K562 (cell line): ENCODE measurements around the gene PODN. TPM values are rescaled to one million over a fixed set of nuclear protein-coding genes. Genes with fewer than 3 reads are reported as not detected.

Experiments
- ATAC-seq: fragments of 200-7000 bp; cut with Tn5 transposase; 3 replicates; pipeline ENCODE4 v1.9.1; 2020; ENCODE audit warnings: moderate library complexity
- BruUV-seq: library from RNA; stranded (reverse); fragments of 400-500 nt; replicated peaks from 2 replicates; lab custom pipeline; 2021; lab: Mats Ljungman, UMichigan
- CTCF ChIA-PET: fragments of 300-600 bp; formaldehyde crosslinking; extraction: SDS; loops from one replicate; lab custom pipeline; 2021; ENCODE audit warnings: low intra/inter-chr PET ratio; lab: Yijun Ruan, JAX
- POLR2A ChIA-PET: fragments of 300-600, 350-650 bp; sonication (Branson Sonifier 250); formaldehyde crosslinking; extraction: SDS; loops from one replicate; lab custom pipeline; 2021; ENCODE audit warnings: antibody characterized with exemption, inconsistent platforms; lab: Yijun Ruan, JAX
- DNase-seq, 4 experiments: peaks; one replicate each; pipeline versions ENCODE4 v3.0.0 to v3.0.0-alpha.2; 2011 to 2018; ENCODE audit warnings: low spot score in 3 of 4, mixed read lengths in 3 of 4; ENCODE audit errors: extremely low read depth in 1 of 4
- FAIRE-seq: peaks from 2 replicates; lab custom pipeline; 2011; peaks lifted over from hg19 to GRCh38; lab: Jason Lieb, UNC
- H2AFZ ChIP-seq: 2 replicates; pipeline ENCODE4 v1.6.0; 2011; ENCODE audit warnings: low read depth, low read length, control low read depth, inconsistent platforms
- H3K27ac ChIP-seq: fragments of 200-600 bp; 3 replicates; pipeline ENCODE4 v1.8.0; 2011; ENCODE audit warnings: low read depth, mild to moderate bottlenecking, control low read depth, inconsistent platforms, low read length, moderate library complexity, mixed read lengths; ENCODE audit errors: extremely low read depth
- H3K27me3 ChIP-seq, 2 experiments: fragments of 300-600 bp in 1 of 2; 2 replicates in 1 of 2; 3 replicates in 1 of 2; pipeline versions ENCODE4 v1.6.0 to v1.8.0; 2011; ENCODE audit warnings: inconsistent platforms in 2 of 2, low read length in 2 of 2, mild to moderate bottlenecking in 1 of 2, mixed read lengths in 1 of 2, moderate library complexity in 1 of 2; ENCODE audit not compliant: control insufficient read depth in 2 of 2, insufficient read depth in 2 of 2
- H3K36me3 ChIP-seq: fragments of 300-600 bp; 3 replicates; pipeline ENCODE4 v1.8.0; 2011; ENCODE audit warnings: mild to moderate bottlenecking, low read length, inconsistent platforms; ENCODE audit not compliant: control insufficient read depth, insufficient read depth
- H3K4me1 ChIP-seq, 2 experiments: fragments of 200-600 bp in 1 of 2; replicated peaks in 1 of 2; 2 replicates in 1 of 2; 3 replicates in 1 of 2; pipeline versions ENCODE4 v1.5.1 to v1.8.0; 2011; ENCODE audit warnings: inconsistent platforms in 2 of 2, low read length in 2 of 2, mild to moderate bottlenecking in 1 of 2, mixed read lengths in 1 of 2, moderate library complexity in 1 of 2; ENCODE audit not compliant: control insufficient read depth in 2 of 2, insufficient read depth in 2 of 2
- H3K4me2 ChIP-seq: 2 replicates; pipeline ENCODE4 v1.6.1; 2011; ENCODE audit warnings: low read length, control low read depth, inconsistent platforms, mixed read lengths; ENCODE audit not compliant: insufficient read depth
- H3K4me3 ChIP-seq: fragments of 200-600 bp; sonication (generic), shearing (Covaris generic); 2 replicates; pipeline ENCODE4 v1.5.1; 2016; ENCODE audit warnings: control low read depth, inconsistent platforms
- H3K79me2 ChIP-seq: fragments of 200-600 bp; 3 replicates; pipeline ENCODE4 v1.8.0; 2011; ENCODE audit warnings: low read length, inconsistent platforms; ENCODE audit not compliant: control insufficient read depth, insufficient read depth
- H3K9ac ChIP-seq, 2 experiments: 2 replicates each; pipeline versions ENCODE4 v1.6.0 to v1.6.1; 2011; ENCODE audit warnings: low read depth in 2 of 2, low read length in 2 of 2, control low read depth in 1 of 2, inconsistent platforms in 1 of 2, mild to moderate bottlenecking in 1 of 2, mixed read lengths in 1 of 2; ENCODE audit not compliant: insufficient read depth in 1 of 2
- H3K9me1 ChIP-seq: one replicate; pipeline ENCODE4 v1.6.0; 2011; ENCODE audit warnings: inconsistent platforms, mild to moderate bottlenecking, low read length, moderate library complexity; ENCODE audit not compliant: control insufficient read depth, insufficient read depth
- H3K9me3 ChIP-seq: replicated peaks from 2 replicates; pipeline ENCODE4 v1.5.1; 2011; ENCODE audit warnings: low read depth, low read length, inconsistent platforms; ENCODE audit not compliant: control insufficient read depth, insufficient read depth
- H4K20me1 ChIP-seq: replicated peaks from 2 replicates; pipeline ENCODE4 v1.6.1; 2011; ENCODE audit warnings: low read length, inconsistent platforms, mixed read lengths; ENCODE audit not compliant: control insufficient read depth, insufficient read depth
- ETS2 ChIP-seq: IDR thresholded peaks from 2 replicates; pipeline ENCODE4 v1.6.1; 2016; ENCODE audit warnings: borderline replicate concordance, missing genetic modification characterization, mild to moderate bottlenecking, moderate library complexity, missing compliant biosample characterization; ENCODE audit not compliant: poor library complexity, severe bottlenecking
- PML ChIP-seq: IDR thresholded peaks from 2 replicates; pipeline ENCODE4 v1.6.1; 2012; ENCODE audit warnings: low read length, inconsistent platforms
- SP2 ChIP-seq: IDR thresholded peaks from 2 replicates; pipeline ENCODE4 v1.6.1; 2011; ENCODE audit warnings: mild to moderate bottlenecking, low read depth, low read length, moderate library complexity; ENCODE audit not compliant: poor library complexity, severe bottlenecking; ENCODE audit errors: extremely low read depth
- ZNF174 ChIP-seq: fragments of 250-450 bp; sonication (Bioruptor Pico); IDR thresholded peaks from 2 replicates; pipeline ENCODE4 v1.4.0; 2020; ENCODE audit warnings: mild to moderate bottlenecking
- WGBS: fragments of 100-300 bp; shearing (Covaris generic); methylation state at CpG from one replicate; pipeline ENCODE4 v1.1.6; 2016; ENCODE audit warnings: low coverage, mixed read lengths; ENCODE audit not compliant: insufficient coverage; ENCODE audit errors: missing lambda C conversion rate; 5-methylcytosine and 5-hydroxymethylcytosine counted together
- in situ Hi-C: fragments of 300-500 bp; cut with MboI; formaldehyde crosslinking; loops from 4 replicates; pipeline ENCODE4 v1.15.0; 2018; ENCODE audit warnings: inconsistent platforms, mixed read lengths
- intact Hi-C: fragments of 100-400 bp; cut with micrococcal nuclease; formaldehyde crosslinking; loops from 2 replicates; pipeline ENCODE4 v1.14.2; 2022
- polyA plus RNA-seq, 8 experiments: library from polyadenylated mRNA; depleted of rRNA in 4 of 8; stranded (reverse) in 5 of 8; unstranded in 3 of 8; fragments of >200 nt; fragmentation: Nextera tagmentation in 2 of 8; fragmentation: Illumina TruSeq in 1 of 8; extraction: Ambion mirVana in 2 of 8; extraction: Trizol in 1 of 8; gene quantifications; 2 replicates each; pipeline versions ENCODE4 v1.2.1 to v1.2.3, GENCODE V29; 2011 to 2014; ENCODE audit warnings: inconsistent platforms in 1 of 8, missing spikeins in 1 of 8
- total RNA-seq, 7 experiments: library from RNA; depleted of rRNA in 6 of 7; stranded (reverse); fragments of >200 nt in 6 of 7; fragmentation: Illumina TruSeq in 2 of 7; extraction: Trizol in 2 of 7; gene quantifications; 2 replicates each; pipeline versions ENCODE4 v1.2.1 to v1.2.3, GENCODE V29; 2011 to 2021; ENCODE audit warnings: low replicate concordance in 1 of 7
- TF ChIP-seq, protein P1 (sequence below): sonication (generic); formaldehyde crosslinking; IDR thresholded peaks from 2 replicates; pipeline ENCODE4 v1.8.0; 2022; ENCODE audit warnings: missing genetic modification reagents, mild to moderate bottlenecking, borderline replicate concordance

PODN gene
- total and polyA plus RNA-seq, 9 of the 15 experiments (the other 6 are each of a cell fraction or from before 2014, with no cell fraction given) = not detected

DNA sequence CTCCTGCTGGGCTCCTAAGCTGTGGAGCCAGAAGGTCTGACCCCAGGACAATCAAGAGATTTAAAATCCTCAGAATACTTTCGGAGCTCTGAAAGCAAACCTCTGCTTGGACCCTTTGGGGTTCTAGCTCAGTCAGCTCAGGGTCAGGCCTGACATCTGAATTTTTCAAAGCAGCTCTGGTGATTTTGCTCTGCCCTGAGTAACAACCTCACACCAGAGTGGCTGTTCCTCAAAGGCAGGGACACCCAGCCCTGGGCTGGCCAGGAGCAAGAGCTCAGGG lies 68.5 kb downstream of the PODN start:
- TF ChIP-seq, protein P1, sequence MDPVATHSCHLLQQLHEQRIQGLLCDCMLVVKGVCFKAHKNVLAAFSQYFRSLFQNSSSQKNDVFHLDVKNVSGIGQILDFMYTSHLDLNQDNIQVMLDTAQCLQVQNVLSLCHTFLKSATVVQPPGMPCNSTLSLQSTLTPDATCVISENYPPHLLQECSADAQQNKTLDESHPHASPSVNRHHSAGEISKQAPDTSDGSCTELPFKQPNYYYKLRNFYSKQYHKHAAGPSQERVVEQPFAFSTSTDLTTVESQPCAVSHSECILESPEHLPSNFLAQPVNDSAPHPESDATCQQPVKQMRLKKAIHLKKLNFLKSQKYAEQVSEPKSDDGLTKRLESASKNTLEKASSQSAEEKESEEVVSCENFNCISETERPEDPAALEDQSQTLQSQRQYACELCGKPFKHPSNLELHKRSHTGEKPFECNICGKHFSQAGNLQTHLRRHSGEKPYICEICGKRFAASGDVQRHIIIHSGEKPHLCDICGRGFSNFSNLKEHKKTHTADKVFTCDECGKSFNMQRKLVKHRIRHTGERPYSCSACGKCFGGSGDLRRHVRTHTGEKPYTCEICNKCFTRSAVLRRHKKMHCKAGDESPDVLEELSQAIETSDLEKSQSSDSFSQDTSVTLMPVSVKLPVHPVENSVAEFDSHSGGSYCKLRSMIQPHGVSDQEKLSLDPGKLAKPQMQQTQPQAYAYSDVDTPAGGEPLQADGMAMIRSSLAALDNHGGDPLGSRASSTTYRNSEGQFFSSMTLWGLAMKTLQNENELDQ (CRISPR knock-in tag) = no peak
- TF ChIP-seq SP2 (no peak), ETS2 (tag) (no peak), ZNF174 (CRISPR knock-in tag) (no peak), PML (no peak)
- Histone ChIP-seq H2AFZ (no peak overlapping the region), H3K79me2 (no peaks in the 10 kb centered on the region), H3K9me1 (no peaks in the 10 kb centered on the region), H3K4me1 (peaks cover 0 to 5% of the 10 kb centered on the region in 2 experiments; a peak in 4 of 5 replicates), H4K20me1 (no peaks in the 10 kb centered on the region), H3K27ac (no peak overlapping the region), H3K4me3 (no peak overlapping the region), H3K9me3 (no peaks in the 10 kb centered on the region), H3K36me3 (no peaks in the 10 kb centered on the region), H3K9ac (no peak overlapping the region), H3K27me3 (peaks cover 17 to 42% of the 10 kb centered on the region in 2 experiments; a peak in 4 of 5 replicates), H3K4me2 (no peak overlapping the region)
- intact Hi-C loops = no loop called here
- DNase-seq (no peak), FAIRE-seq (no peak), ATAC-seq (no peak)
- no TSS peak for BruUV-seq
- in situ Hi-C loops = no loop called here
- CTCF ChIA-PET = no interaction called here
- POLR2A ChIA-PET = interaction anchor here (0.6 to 1.7 kb wide), 3 partner anchors 8 to 118 kb away, joined by 3 to 5 read pairs (median 3); no protein-coding TSS in a partner anchor
- 15% methylated on average over 1 of the region's 1 CpG for WGBS
